HG03457 (cell line): Measurements from ENCODE around the gene MPC2.
A peak's percentile ranks its signal among the peaks of the same experiment; 100 is the strongest.
"Not testable (repeated sequence)": the region's sequence is repeated elsewhere in the genome, so short reads cannot be mapped to it uniquely, and the experiment has no call there.

Experiments
- ATAC-seq: cut with Tn5 transposase; IDR thresholded peaks from one replicate; pipeline ENCODE4 v1.9.1; 2021; ENCODE audit warnings: moderate number of reproducible peaks; ENCODE audit not compliant: unreplicated experiment

The MPC2 gene

DNA sequence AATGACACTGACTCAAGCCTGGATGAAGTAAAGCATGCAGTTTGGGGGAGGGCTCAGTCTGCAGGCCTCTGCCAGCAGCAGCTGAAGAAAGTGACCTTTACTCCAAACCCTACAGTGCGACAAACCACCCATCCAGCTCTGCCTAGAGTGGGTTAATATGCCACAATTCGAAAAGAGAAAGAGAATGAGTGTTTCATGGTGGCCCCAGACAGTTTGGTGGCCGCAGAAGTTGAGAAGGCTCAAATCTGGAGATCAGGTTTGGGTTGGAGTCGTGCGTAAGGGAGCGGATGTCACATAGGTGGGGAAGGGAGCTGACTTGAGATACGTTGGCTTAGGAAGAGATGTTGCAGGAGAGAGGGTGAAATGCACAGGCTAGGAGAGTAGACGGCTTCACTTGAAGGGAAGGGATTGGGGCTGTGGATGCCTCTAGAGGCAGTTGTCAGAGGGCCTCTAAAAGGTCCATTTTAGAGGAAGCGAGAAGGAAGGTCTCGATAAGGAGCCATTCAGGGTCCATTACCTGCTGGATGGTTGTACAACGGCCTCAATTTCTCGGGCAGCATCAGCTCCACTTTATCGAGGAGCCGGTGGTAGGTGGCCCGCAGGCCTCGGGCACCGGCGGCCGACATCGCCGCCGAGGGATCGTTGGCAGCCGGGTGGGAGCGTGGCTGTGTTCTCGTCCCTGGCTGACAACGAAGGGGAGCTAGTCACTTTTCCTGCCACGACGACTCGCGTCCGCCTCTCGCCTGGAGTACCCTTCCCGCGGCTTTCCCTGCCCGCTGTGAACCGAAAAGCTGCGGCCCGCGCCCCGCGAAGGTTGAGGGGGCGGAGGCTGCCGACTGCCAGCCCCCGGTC lies 1.4 kb downstream of the MPC2 start:
- peak; percentile 8 for ATAC-seq

DNA sequence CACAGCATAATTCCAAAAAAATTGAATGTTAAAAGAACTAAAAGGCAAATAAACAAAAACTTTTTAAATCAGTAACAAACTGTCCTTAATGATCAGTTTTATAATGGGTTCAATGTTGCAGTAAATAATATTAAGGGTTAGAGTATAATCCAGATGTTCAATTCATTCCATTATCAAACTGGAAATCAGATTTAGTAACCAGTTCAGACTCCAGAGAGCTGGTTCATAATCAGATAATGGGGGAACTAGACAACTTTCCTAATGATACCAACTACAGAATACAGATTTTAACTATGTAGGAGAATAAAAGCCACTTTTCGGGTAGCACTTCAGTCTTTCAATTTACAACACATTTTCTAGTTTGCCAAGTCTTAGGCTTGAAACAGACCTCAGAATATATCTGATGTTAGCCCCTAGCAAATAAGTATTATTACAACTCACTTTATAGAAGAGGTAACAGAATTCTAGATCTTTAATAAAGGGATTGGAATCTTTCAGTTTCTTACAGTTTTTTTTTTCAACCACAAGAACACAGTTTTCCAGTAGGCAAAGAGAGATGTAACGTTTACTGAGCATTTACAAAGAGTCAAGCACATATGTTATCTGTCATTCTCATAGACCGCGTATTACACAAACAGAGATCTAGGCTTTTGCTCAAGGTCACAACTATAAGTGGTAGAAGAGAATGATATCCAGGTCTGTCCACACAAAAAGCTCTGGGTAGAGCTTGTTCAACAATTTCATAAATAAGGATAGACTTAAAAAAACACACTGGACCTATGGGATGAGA lies 2.3 kb downstream of the MPC2 start:
- no peak for ATAC-seq

DNA sequence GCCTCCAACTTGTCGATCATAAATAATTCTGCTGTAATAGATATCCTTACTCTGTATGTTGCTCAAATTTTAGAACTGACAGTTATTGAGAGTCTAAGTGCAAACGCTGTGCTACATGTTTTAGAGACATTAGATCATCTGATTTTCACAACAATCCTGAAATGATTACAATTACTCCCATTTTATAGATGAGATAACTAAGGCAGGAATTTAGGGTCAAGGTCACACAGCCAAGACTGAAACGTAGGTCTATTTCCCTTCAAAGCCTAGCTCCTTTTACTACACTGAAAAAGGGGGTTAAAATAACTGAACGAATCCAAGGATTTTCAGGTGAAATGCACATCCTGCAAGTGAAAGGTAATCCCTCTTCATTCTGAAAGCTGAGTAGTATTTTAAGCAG lies 3.1 kb downstream of the MPC2 start:
- ATAC-seq: no peak

DNA sequence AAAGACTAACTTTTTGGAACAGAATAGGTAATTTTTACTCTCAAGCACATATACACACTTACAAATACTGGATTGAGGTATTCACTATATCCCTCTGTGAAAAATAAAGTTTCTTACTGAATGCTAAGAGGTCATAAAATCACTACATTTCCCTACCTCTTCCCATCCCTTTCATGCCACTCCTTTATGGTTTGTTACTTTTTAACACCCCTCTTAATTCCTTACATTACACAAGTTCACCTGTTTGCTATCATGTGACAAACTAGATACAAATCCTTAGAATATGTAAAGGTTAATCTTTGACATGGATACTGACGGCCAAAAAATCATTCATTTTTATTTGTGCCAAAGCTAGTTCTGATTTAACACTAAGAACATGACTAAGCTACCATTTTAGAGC lies 7.1 kb downstream of the MPC2 start:
- no peak for ATAC-seq

DNA sequence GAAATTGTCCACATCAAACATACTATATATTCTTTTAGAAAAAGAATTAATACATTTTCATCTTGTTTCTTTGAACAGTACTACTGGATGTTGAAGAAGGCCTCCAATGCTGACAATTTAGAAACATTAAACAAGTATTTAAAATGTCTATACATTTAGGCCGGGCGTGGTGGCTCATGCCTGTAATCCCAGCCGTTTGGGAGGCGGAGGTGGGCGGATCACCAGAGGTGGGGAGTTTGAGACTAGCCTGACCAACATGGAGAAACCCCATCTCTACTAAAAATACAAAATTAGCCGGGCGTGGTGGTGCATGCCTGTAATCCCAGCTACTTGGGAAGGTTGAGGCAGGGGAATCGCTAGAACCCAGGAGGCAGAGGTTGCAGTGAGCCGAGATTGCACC lies 8.0 kb downstream of the MPC2 start:
- not testable (repeated sequence) for ATAC-seq

DNA sequence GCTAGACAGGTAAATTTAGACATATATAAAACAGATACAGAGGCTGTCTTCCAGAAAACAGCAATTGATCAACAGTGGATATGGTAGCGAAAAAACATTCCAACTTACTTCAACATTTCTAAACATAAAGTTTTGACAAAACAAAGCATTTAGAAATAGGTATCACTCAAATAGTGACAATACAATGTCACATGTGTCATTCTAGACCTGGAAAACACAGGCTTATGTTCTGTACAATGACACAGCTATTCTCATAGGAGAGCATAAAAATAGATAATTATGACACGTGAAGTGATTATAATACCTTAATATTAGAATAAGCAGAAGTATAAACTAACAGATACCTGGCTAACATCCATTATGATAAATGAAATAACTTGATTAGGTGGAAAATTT lies 8.4 kb downstream of the MPC2 start:
- ATAC-seq: no peak

DNA sequence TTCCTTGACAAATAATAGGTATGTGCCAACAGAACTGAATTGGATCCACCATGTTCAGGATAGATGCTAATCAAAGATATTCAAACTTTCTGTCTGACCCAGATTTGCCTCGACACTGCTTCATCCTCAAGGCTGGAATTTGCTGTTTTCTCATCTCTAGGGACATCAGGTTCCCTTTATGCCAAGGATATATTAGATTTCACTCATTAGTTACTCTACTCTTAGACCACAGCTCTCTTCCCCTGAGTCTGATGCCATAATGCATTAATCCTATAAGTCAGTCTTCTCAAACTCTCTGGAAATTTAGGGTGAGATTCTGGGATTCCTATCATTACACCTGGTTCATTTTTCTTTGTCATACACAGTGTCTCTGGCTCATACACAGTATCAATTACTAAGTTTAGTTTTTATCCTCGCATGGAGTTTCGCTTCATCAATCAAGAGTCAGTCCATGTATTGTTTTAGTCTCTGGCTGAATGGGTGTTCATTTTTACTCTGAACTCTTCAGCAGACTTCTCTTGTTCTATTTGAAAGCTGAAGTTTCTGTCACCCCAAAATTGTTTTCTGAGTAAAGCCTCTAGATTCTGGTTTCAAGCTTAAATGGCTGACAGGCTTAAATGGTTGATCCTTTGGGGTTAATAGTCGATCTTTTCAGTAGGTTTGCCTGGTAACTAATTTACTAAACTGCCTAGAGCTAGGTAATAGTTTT lies 9.7 kb downstream of the MPC2 start:
- ATAC-seq: no peak

DNA sequence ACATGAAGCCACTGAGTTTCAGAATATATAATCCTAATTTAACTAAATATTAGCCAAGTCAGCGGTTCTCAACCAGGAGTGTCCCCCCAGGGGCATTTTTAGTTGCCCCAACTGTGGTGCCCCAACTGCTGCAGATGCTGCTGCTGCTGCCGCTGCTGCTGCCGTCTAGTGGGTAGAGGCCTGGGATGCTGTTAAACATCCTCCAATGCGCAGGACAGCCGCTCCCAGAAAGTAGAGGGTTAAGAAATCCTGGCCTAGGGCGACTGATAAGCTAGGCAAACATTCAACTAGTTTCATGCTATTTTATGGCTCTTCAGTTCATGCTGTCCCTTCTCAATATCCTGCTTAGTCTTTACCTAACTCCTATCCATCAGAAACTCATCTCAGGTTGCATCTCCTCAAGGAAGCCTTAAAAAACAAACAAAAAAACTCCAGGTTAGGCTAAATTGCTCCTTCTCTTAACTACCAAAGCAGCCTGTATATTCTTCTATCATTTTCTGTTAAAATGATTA lies 10.3 kb downstream of the MPC2 start:
- ATAC-seq: no peak

DNA sequence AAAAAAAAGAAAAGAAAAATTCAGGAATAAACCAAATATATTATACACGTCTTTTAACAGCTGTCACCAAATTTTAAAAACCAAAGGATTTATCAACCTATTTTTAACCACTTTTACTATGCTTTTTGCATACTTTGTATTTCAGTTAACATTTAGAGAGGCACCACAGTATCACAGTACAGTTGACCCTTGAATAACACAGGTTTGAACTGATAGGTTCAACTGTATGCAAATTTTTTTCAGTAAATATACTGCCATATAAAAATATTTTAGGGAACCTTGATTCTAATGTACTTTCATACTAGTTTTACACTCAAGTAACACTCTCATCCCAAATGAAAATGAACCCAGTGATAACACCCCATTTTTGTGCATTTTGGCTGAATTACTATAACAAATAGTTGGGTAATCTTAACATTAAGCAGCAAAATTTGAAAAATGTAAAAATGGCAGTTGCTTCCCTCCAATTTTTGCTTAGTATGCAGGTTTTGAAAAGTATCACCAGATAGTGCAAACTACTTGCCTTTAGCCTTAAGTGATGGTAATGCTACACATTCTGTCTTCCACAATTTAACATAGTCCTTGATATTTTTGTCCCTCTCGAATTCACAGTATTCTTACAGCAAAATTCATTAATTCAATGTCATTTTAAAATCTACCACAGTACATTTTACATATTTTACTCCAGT lies 12.2 kb downstream of the MPC2 start:
- no peak for ATAC-seq

DNA sequence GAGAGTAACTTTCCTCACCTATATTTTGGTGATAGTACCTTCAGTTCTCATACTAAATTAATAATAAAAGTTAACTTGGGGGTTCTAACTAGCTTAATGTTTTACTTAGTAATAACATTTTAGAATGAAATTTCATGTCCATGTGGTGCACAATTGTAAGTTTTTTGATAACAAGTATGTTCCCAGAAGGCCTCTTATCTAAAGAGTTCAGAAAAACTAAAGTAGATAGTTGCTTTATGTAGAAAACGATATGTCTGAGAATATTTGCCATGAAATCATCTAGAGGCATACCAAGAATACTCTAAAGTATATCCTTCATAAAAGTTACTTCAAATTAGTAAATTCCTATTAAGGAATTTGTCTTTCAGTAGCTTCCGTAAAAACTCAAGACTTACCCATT lies 12.8 kb downstream of the MPC2 start:
- ATAC-seq: no peak

DNA sequence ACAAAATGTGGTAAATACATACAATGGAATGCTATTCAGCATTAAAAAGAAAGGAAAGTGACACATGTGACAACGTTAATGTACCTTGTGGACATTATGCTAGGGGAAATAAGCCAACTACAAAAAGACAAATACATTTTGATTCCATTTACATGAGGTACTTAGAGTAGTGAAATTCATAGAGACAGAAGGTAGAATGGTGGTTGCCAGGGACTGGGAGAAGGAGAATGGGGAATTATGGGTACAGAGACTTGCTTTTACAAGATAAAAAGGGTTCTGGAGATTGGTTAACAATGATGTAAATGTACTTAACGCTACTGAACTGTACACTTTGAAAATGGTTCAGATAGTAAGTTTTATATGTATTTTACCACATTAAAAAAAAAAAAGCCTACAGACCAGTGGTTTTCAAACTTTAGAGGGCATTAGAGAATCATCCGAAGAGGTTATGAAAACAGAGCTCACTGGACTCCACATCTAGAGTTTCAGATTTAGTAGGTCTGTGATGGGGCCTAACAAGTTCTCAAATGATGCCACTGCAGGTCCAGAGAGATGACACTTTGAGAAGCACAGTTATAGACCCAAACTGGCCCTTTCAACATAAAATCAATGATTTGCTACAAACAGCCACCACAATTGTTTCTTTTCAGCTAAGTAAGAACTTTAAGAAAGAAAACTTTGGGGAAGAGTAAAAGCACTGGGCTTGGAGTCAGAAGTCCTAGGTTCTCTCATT lies 13.4 kb downstream of the MPC2 start:
- no peak for ATAC-seq

DNA sequence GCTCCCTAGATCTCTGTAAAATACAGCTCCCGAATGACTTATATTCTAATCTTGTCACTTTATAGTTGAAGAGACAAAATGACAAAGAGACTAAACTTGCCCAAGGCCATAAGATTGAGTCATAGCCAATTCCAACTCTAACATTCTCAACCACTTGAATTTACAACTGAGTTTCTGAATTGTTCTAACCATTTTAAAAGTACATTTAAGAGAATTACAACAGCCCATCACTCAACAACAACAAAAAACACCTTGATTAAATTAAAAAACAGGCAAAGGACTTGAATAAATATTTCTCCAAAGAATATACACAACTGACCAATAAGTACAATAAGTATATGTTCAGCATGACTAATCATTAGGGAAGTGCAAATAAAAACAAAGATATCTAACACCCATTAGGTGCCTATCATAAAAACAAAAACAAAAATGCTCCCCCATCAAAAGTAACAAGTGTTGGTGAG lies 14.2 kb downstream of the MPC2 start:
- ATAC-seq: no peak

DNA sequence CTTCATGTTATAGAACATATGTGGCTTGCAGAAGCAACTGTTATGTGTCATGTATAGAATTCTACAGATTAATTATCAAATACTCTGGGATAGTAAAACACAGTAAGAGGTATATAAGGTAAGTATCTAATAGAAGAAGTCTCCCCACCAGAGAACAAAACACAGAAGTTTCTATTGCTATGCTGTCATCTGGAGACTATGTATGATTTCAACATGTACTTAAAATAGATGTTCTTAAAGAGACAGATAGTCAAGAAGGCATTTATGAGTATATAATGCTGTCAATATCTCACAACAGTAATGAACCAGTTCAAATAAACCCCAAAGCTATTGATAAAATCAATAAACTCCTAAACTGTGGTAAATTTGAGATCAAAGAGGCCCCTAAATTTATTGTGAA lies 14.8 kb downstream of the MPC2 start:
- ATAC-seq: no peak

DNA sequence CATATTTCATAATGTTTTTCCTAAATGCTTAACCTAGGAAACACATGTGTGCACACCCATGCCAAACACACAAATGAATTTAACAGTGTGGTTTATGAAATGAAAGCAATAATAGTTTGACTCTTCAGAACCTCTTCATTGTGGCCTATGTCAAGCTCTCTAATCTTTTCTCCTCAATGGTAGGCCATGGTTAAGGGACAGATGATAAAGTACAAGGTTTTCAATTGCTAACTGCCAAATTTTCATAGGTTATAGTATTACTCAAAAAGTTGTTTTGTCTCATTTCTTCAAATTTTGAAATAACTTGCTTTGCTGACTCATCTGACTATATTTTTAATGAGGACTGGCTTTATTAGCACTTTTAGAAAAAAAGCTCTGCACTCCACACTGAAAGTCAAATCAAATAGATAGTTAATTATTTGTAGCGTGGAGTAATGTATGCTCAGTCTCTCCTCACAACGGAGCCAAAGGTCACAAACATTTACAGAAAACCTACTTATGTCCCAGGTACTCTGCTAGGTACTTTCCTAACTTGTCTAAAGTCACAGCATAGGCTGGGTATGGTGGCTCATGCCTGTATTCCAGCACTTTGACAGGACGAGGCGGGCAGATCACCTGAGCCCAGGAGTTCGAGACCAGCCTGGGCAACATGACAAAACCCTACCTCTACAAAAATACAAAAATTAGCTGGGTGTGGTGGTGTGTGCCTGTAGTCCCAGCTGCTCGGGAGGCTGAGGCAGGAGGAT lies 19.9 kb downstream of the MPC2 start:
- ATAC-seq: no peak

DNA sequence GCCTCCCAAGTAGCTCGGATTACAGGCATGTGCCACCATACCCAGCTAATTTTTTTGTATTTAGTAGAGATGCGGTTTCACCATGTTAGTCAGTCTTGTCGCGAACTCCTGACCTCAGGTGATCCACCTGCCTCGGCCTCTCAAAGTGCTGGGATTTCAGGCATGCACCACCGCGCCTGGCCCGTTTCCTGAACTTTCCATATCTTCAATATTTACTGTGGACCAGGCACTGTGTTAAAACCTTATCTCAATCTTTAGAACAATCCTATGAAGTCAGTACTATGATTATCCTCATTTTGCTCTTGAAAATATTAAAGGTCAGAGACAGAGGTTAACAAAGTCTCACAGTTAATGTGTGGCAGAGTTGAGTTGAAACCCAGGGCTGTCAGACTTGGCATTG lies 21.3 kb downstream of the MPC2 start:
- no peak for ATAC-seq

DNA sequence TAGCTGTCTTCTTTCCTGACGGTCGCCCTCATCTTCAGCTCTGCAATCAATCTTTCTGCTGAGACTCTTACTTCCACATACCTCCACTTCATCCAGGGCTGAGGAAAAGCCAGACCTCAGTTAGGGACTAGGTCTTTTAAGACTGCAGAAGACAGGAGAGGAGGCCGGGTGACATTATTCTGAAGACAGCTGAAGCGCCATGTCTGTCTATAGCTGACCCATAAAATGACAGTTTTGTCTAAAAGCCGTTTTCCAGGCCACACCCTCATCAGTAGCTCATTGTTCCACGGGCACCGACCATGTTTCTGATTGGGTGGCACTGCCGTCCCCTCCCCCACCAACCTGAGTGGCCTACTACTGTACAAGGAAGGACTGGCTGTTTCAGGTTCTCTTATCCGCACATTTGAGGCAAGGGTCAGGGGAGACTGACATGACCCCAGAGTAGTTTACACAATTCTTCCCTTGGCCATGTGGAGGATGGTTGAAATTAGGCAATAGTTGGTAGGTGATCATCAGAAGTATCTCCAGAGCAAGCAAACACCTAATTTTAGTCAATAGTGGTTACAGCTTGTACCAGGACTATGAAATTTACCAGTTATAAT lies 22.9 kb downstream of the MPC2 start, which contains the start of gene ADCY10:
TSS of gene ADCY10 (minus strand) at position 240 of the 602 bp plus-strand sequence. CDS start 8,994 bp downstream, outside the sequence.
- ATAC-seq: no peak

DNA sequence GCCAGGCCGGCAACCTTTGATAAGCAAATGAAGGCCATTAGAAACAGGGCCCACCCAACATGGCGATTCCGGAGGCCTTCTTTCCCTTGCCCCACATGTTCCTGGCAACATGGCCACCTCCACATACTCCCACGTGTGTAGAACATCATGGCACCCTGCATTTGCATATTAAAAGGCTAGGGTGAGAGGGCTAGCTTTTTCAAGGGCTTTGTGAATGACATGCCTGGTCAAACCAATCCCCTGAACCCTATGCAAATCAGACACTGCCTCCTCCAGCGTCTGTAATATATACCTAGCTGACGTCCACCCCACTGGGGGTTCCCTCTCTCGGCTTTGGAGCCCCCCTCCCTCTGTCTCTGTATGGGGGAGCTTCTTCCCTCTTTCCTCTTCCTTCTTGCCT lies 24.6 kb downstream of the MPC2 start:
- no peak for ATAC-seq

DNA sequence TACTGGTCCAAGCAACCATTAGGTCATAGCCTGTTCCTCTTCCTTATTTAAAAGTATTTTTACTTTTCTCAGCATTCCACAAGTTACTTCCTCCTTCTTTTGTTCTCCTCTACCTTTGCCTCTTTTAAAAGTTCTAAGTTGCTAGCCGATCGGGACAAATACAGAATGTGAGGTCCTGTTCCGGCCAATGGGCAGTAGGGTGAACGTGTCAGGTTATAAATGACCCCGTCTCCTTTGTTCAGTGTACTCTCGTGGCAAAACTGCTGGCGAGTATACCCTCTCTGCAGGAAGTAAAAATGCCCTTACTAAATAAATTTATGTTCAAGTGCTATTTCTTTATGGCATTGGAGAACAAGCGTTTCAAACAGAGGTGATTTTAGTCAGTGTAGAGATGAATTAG lies 25.5 kb downstream of the MPC2 start:
- ATAC-seq: no peak

DNA sequence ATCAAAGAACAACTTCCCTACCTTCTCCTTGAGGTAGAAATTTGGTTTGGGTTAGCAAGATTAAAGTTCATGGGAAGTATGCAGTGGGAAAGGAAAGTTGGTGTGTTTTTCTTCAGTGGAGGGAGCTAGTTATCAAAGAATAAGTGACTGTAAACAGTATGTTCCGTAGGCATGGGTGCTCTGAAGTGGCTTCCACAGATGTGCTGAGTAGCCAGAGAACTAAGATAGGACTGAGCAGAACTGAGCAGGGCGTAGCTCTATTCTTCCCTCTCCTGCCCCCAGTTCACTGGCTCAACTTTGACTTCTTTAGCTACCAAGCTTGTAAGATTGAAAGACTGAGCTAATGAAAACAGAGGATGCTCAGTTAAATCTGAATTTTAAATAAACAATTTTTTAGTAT lies 26.3 kb downstream of the MPC2 start:
- ATAC-seq: no peak
